HepG2 (cell line): Measurements from ENCODE around the gene SLC28A3.

Source experiments
- BRF2 ChIP-seq: sonication (generic); formaldehyde crosslinking; IDR thresholded peaks from 2 replicates; pipeline ENCODE4 v1.8.1; 2022; ENCODE audit warnings: mild to moderate bottlenecking, missing genetic modification reagents
- CSRNP1 ChIP-seq: sonication (generic); formaldehyde crosslinking; IDR thresholded peaks from 2 replicates; pipeline ENCODE4 v1.8.1; 2023; ENCODE audit warnings: mild to moderate bottlenecking, missing genetic modification reagents
- CTCF ChIP-seq: sonication (generic); formaldehyde crosslinking; IDR thresholded peaks from 2 replicates; pipeline ENCODE4 v1.5.0; 2020; ENCODE audit warnings: mild to moderate bottlenecking, missing genetic modification reagents, moderate library complexity
- HDAC2 ChIP-seq: sonication (generic); formaldehyde crosslinking; IDR thresholded peaks from 2 replicates; pipeline ENCODE4 v1.4.0; 2020; ENCODE audit warnings: missing genetic modification reagents
- NRL ChIP-seq: sonication (generic); formaldehyde crosslinking; IDR thresholded peaks from 2 replicates; pipeline ENCODE4 v1.5.0; 2020; ENCODE audit warnings: missing genetic modification reagents, mild to moderate bottlenecking, moderate library complexity, borderline replicate concordance
- PHF21A ChIP-seq: sonication (generic); formaldehyde crosslinking; IDR thresholded peaks from 2 replicates; pipeline ENCODE4 v1.5.0; 2020; ENCODE audit warnings: mild to moderate bottlenecking, missing genetic modification reagents
- POLR2A ChIP-seq, 2 experiments: IDR thresholded peaks; 2 replicates each; pipeline ENCODE4 v1.6.1; 2011; ENCODE audit warnings: low read depth in 2 of 2, low read length in 2 of 2, mild to moderate bottlenecking in 1 of 2, moderate library complexity in 1 of 2; ENCODE audit not compliant: insufficient read depth in 1 of 2
- POLR2AphosphoS5 ChIP-seq: IDR thresholded peaks from 2 replicates; pipeline ENCODE4 v1.6.1; 2012; ENCODE audit warnings: low read depth, low read length
- PRDM15 ChIP-seq: sonication (generic); formaldehyde crosslinking; IDR thresholded peaks from 2 replicates; pipeline ENCODE4 v1.4.0; 2020; ENCODE audit warnings: missing genetic modification reagents
- PRDM4 ChIP-seq: sonication (generic); formaldehyde crosslinking; IDR thresholded peaks from 2 replicates; pipeline ENCODE4 v1.9.0; 2021; ENCODE audit warnings: missing genetic modification reagents, borderline replicate concordance
- RBFOX2 ChIP-seq: fragments of 200-400 bp; formaldehyde crosslinking; IDR thresholded peaks from 2 replicates; pipeline ENCODE4 v1.6.1; 2017; ENCODE audit warnings: low read depth, mild to moderate bottlenecking, low read length
- ZBTB25 ChIP-seq: IDR thresholded peaks from 2 replicates; pipeline ENCODE4 v1.6.1; 2018; ENCODE audit warnings: missing genetic modification reagents

GRCh38 chr9:84318981-84319380 lies 21.6 kb downstream of the SLC28A3 start:
- TF ChIP-seq NRL (CRISPR knock-in tag) (no peak), POLR2A (IDR thresholded peaks at IDR 0.05; ENCODE audit: insufficient read depth in 1 of 2, low read depth in 2 of 2, low read length in 2 of 2) (no peak), BRF2 (no peak), ZBTB25 (CRISPR knock-in tag) (no peak), POLR2AphosphoS5 (no peak), PRDM4 (no peak), HDAC2 (CRISPR knock-in tag) (no peak), CTCF (no peak), PHF21A (CRISPR knock-in tag) (no peak), CSRNP1 (no peak), RBFOX2 (no peak), PRDM15 (no peak)
